HepG2 (cell line): ENCODE measurements around the gene FAM184B. TPM values are rescaled to one million over a fixed set of nuclear protein-coding genes. Genes with fewer than 3 reads are reported as not detected.
A peak's percentile ranks its signal among the peaks of the same experiment; 100 is the strongest.

ENCODE experiments used
- ATAD3A ChIP-seq: sonication (generic); formaldehyde crosslinking; IDR thresholded peaks from 2 replicates; pipeline ENCODE4 v1.4.0; 2020; ENCODE audit warnings: missing genetic modification reagents
- BHLHE40 ChIP-seq: IDR thresholded peaks from 2 replicates; pipeline ENCODE4 v1.6.1; 2011; ENCODE audit warnings: low read length, improper control_type of control experiment
- CBX2 ChIP-seq, 2 experiments: fragments of 200-600 bp in 1 of 2; sonication (generic); formaldehyde crosslinking in 1 of 2; IDR thresholded peaks; 2 replicates each; pipeline versions ENCODE4 v1.7.0 to v1.8.1; 2018 to 2022; ENCODE audit warnings: low read depth in 2 of 2, low read length in 1 of 2, mild to moderate bottlenecking in 1 of 2, missing genetic modification reagents in 1 of 2
- DNMT1 ChIP-seq: sonication (generic); formaldehyde crosslinking; IDR thresholded peaks from 2 replicates; pipeline ENCODE4 v1.5.1; 2020; ENCODE audit warnings: mild to moderate bottlenecking, missing genetic modification reagents
- E2F2 ChIP-seq: sonication (generic); formaldehyde crosslinking; IDR thresholded peaks from 2 replicates; pipeline ENCODE4 v1.4.0; 2020; ENCODE audit warnings: missing genetic modification reagents, borderline replicate concordance
- EZH2 ChIP-seq: conservative IDR thresholded peaks from 2 replicates; pipeline ENCODE4 v1.6.1; 2012; ENCODE audit warnings: mild to moderate bottlenecking, low read depth, low read length, moderate library complexity
- GLMP ChIP-seq: sonication (generic); formaldehyde crosslinking; IDR thresholded peaks from 2 replicates; pipeline ENCODE4 v1.9.0; 2021; ENCODE audit warnings: missing genetic modification reagents, mild to moderate bottlenecking, borderline replicate concordance
- KLF12 ChIP-seq: sonication (generic); formaldehyde crosslinking; IDR thresholded peaks from 2 replicates; pipeline ENCODE4 v1.4.0; 2020; ENCODE audit warnings: missing genetic modification reagents, borderline replicate concordance
- MAX ChIP-seq: IDR thresholded peaks from 2 replicates; pipeline ENCODE4 v1.6.1; 2012; ENCODE audit warnings: inconsistent platforms
- MYC ChIP-seq: sonication (generic); formaldehyde crosslinking; IDR thresholded peaks from 2 replicates; pipeline ENCODE4 v1.9.0; 2021; ENCODE audit warnings: missing genetic modification reagents, borderline replicate concordance
- NAIF1 ChIP-seq: sonication (generic); formaldehyde crosslinking; IDR thresholded peaks from 2 replicates; pipeline ENCODE4 v1.5.0; 2020; ENCODE audit warnings: mild to moderate bottlenecking, missing genetic modification reagents, borderline replicate concordance
- NR1H2 ChIP-seq: sonication (generic); formaldehyde crosslinking; IDR thresholded peaks from 2 replicates; pipeline ENCODE4 v1.8.1; 2022; ENCODE audit warnings: low read depth, missing genetic modification reagents, borderline replicate concordance
- RBAK ChIP-seq: sonication (generic); formaldehyde crosslinking; IDR thresholded peaks from 2 replicates; pipeline ENCODE4 v1.5.1; 2020; ENCODE audit warnings: mild to moderate bottlenecking, missing genetic modification reagents
- SAFB2 ChIP-seq: sonication (generic); formaldehyde crosslinking; IDR thresholded peaks from 2 replicates; pipeline ENCODE4 v1.5.1; 2020; ENCODE audit warnings: missing genetic modification reagents, low read depth, mild to moderate bottlenecking, borderline replicate concordance
- ZBTB38 ChIP-seq: sonication (generic); formaldehyde crosslinking; IDR thresholded peaks from 2 replicates; pipeline ENCODE4 v1.5.1; 2020; ENCODE audit warnings: mild to moderate bottlenecking, missing genetic modification reagents
- ZNF33B ChIP-seq: sonication (generic); formaldehyde crosslinking; IDR thresholded peaks from 2 replicates; pipeline ENCODE4 v1.5.1; 2020; ENCODE audit warnings: mild to moderate bottlenecking, missing genetic modification reagents
- ZNF468 ChIP-seq: sonication (generic); formaldehyde crosslinking; IDR thresholded peaks from 2 replicates; pipeline ENCODE4 v1.8.0; 2022; ENCODE audit warnings: mild to moderate bottlenecking, moderate library complexity, missing genetic modification reagents
- ZNF569 ChIP-seq: sonication (generic); formaldehyde crosslinking; IDR thresholded peaks from 2 replicates; pipeline ENCODE4 v1.5.0; 2020; ENCODE audit warnings: mild to moderate bottlenecking, missing genetic modification reagents, moderate library complexity, borderline replicate concordance
- ZNF598 ChIP-seq: sonication (generic); formaldehyde crosslinking; IDR thresholded peaks from 2 replicates; pipeline ENCODE4 v1.5.1; 2020; ENCODE audit warnings: mild to moderate bottlenecking, missing genetic modification reagents, borderline replicate concordance
- ZNF687 ChIP-seq: sonication (generic); formaldehyde crosslinking; IDR thresholded peaks from 2 replicates; pipeline ENCODE4 v1.5.1; 2020; ENCODE audit warnings: mild to moderate bottlenecking, missing genetic modification reagents, moderate library complexity
- ZNF776 ChIP-seq: sonication (generic); formaldehyde crosslinking; IDR thresholded peaks from 2 replicates; pipeline ENCODE4 v1.4.0; 2020; ENCODE audit warnings: mild to moderate bottlenecking, missing genetic modification reagents
- polyA plus RNA-seq, 8 experiments: library from polyadenylated mRNA; depleted of rRNA in 3 of 8; stranded (reverse) in 7 of 8; unstranded in 1 of 8; fragments of >200 nt; fragmentation: Illumina TruSeq in 4 of 8; extraction: Trizol in 4 of 8; gene quantifications; 2 replicates each; pipeline versions ENCODE4 v1.2.1 to v1.2.3, GENCODE V29; 2011 to 2016; ENCODE audit warnings: low read depth in 4 of 8, missing spikeins in 1 of 8, mixed read lengths in 1 of 8; ENCODE audit not compliant: insufficient read depth in 1 of 8
- total RNA-seq, 5 experiments: library from RNA; depleted of rRNA; stranded (reverse); fragments of >200 nt; fragmentation: Illumina TruSeq; extraction: Trizol; gene quantifications; 2 replicates each; pipeline ENCODE4 v1.2.3, GENCODE V29; 2016; ENCODE audit warnings: low read depth in 1 of 5

FAM184B gene
- total and polyA plus RNA-seq, 2 of the 13 experiments (the other 11 are each of a cell fraction or from before 2014, with no cell fraction given), result not detected

GRCh38 chr4:17781300-17782287 lies at the start of gene FAM184B (continued):
- TF ChIP-seq ZNF598 (CRISPR knock-in tag) (0 out of 2 replicates have a peak, but pooled peaks have one; percentile 39), BHLHE40 (peak; percentile 68), MAX (peak; percentile 62), ZNF687 (CRISPR knock-in tag) (peak; percentile 80), CBX2 (IDR thresholded peaks at IDR 0.05; ENCODE audit: low read depth, low read length) (no peak), CBX2 (CRISPR knock-in tag; IDR thresholded peaks at IDR 0.05; ENCODE audit: low read depth) (peak; percentile 83; the same call in 1 of the 2 replicates), ZBTB38 (CRISPR knock-in tag) (no peak), MYC (CRISPR knock-in tag) (peak; percentile 51; the same call in 1 of the 2 replicates), GLMP (CRISPR knock-in tag) (no peak), RBAK (CRISPR knock-in tag) (no peak), DNMT1 (CRISPR knock-in tag) (no peak), NAIF1 (CRISPR knock-in tag) (no peak), KLF12 (no peak), ZNF569 (CRISPR knock-in tag) (no peak), ZNF33B (CRISPR knock-in tag) (peak; percentile 55; the same call in 1 of the 2 replicates), E2F2 (CRISPR knock-in tag) (no peak), ZNF776 (CRISPR knock-in tag) (0 out of 2 replicates have a peak, but pooled peaks have one; percentile 34), ATAD3A (CRISPR knock-in tag) (no peak), NR1H2 (CRISPR knock-in tag) (peak; percentile 56; the same call in 1 of the 2 replicates), SAFB2 (CRISPR knock-in tag) (no peak), EZH2 (no peak), ZNF468 (CRISPR knock-in tag) (0 out of 2 replicates have a peak, but pooled peaks have one; percentile 29)
